Stimulated activated CD8-positive, alpha-beta memory T cell treated with anti-CD3 and anti-CD28 coated beads, Interleukin-7, amount 100 ng/mL, for 1 hour (primary cell): ENCODE results near the gene DCUN1D1.
"Not testable (repeated sequence)": the region's sequence is repeated elsewhere in the genome, so short reads cannot be mapped to it uniquely, and the experiment has no call there.

Experiments used
- DNase-seq, 2 donors: peaks; one replicate each; pipeline ENCODE4 v3.0.0-alpha.2; 2020; ENCODE audit warnings: low read depth in 2 of 2

DCUN1D1 gene

DNA sequence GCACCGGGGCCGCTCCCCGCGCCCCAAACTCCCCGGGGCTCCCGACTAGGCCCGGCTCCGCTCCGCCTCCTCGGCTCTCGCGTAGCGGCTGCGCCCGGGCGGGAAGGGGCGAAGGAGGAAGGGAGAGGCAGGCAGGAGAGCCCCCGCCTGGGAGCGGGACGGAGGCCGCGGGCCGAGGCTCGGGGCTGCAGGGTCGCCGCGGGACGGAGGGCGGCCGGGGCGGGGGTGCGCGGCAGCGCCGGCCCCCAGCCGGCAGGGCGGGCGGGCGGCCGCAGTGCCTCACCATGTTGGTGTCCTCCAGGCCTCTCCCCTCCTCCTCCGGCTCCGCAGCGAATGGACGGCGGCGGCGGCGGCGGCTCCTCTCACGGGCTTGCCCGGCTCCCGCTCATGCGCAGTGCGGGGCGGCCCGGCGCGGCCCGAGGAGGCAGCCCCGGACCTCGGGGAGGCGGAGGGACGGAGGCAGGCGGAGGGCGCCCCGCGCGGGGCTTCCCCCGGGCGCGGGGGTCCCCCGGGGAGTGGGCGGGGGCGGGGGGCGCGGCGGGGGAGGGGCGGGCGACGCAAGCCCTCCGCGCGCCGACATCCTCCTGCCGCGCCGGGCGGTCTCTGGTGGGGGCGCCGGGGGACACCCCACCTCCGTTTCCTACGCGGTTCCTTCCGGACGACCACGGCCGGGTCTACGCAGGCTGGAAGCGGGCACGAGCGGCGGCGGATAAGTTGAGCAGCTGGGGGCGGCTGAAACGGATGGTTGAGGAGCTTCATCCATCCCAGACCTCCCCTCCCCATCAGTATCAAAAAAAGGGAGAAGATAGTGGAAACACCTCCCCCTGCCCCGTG, at the start of gene DCUN1D1:
DCUN1D1 (minus strand) TSS at position 335 of the 834 bp plus-strand sequence; CDS start at position 286, 49 bp downstream.
- peak; percentile 70 to 73 for DNase-seq

- DNase-seq: no peak
Measured at GRCh38 chr3:183028416-183028815, 48.1 kb upstream of the DCUN1D1 start.

DNA sequence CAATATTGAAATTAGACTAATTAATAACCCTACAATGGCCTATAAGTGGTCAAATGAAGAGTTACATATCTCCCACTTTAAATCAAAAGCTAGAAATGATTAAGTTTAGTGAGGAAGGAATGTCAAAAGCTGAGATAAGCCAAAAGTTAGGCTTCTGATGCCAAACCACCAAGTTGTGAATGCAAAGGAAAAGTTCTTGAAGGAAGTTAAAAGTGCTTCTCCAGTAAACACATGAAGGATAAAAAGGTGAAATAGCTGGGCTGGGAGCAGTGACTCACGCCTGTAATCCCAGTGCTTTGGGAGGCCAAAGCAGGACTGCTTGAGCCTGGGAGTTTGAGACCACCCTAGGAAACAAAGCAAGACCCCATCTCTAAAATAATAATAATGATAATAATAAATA, 46.9 kb upstream of the DCUN1D1 start:
- DNase-seq: no peak

DNA sequence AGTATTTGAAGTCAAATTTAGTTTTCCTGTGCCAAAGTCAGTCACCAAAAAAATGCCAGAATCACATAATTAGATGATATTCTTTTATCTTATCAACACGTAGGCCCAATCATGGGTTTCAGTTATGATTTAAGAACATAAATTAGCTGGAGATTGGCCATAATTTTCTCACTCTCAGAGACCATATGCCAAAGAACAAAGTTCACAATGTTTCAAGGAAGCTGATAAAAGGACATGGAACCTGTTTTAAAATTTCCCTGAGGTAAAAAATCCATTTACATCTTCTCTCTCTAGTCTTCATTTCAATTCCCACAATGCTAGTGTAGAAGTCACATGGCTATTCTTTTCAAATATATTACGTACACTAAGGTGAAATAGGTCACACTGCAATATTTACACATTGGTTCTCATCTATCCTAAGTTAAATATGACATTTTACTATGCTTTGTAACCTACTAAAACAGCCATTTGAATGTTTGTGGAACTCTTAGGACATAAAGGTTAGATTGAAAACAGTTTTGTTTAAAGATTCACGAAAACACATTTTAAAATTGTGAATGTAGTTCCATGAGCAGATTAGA, 42.7 kb upstream of the DCUN1D1 start:
- no peak for DNase-seq

DNA sequence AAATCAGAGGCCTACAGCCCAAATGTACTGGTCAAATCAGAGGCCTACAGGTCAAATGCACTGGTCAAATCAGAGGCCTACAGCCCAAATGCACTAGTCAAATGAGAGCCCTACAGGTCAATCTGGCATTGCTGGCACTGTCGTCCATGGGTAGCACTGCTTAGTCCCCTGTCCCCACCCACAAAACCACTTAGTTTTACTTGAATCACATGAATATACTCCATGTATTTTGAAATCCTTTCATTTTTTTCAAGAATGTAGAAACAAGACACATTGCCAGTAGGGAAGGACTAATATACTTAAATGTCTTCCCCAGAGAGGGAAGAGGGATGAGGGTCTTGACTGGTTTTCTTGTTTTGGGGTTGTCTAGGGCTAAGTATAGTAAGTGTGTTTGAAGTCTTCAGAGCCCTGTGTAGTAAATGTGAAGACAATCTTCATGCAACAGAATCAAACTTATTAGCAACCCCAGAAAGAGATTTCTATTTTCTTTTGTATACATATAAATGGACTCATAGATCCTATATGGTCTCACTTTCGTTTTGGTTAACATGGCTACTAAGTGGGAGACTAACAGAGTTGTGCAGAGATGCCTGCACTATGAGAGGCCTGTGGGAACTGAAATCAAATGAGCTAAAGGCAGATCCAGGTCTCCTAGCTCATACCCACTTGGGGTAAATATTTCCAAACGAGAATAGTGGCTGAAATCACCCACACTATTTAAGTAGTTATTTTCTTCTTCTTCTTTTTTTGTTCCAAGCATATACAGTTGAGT, 38.3 kb upstream of the DCUN1D1 start:
- no peak for DNase-seq

GRCh38 chr3:183015185-183015584, 34.8 kb upstream of the DCUN1D1 start:
- no peak for DNase-seq

- DNase-seq: no peak
Measured at GRCh38 chr3:183013856-183014255, 33.5 kb upstream of the DCUN1D1 start.

DNA sequence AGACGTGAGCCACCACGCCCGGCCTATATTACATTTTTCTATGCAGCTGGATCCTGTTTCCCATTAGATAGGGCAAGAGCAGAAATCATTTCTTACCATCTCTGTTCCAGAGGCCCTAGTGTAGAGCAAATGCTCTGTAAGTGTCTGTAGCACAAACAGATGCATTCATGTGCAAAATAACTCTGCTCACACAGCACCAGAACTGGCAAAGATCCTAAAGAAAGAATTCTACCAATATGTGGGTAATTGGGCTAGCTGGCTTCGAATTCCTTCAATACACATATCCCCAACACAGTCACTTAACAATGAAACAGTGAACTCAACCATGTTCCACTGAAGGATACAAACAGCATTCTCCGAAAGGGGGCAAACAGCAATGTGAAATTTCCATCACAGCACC, 32.7 kb upstream of the DCUN1D1 start:
- no peak for DNase-seq

- DNase-seq: no peak
Measured at GRCh38 chr3:183008800-183009199, 28.5 kb upstream of the DCUN1D1 start.

DNA sequence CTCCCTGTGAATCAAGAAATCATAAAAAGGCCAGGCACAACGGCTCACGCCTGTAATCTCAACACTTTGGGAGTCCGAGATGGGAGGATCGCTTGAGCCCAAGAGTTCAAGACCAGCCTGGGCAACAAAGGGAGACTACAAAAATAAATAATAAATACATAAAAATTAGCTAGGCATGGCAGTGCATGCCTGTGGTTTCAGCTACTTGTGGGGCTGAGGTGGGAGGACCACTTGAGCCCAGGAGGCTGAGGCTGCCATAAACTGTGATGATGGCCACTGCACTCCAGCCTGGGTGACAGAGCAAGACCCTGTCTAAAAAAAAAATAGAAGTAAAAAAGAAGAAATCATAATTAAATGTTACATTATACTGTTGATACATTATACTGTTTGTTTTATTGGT, 28.0 kb upstream of the DCUN1D1 start:
- DNase-seq: no peak

DNA sequence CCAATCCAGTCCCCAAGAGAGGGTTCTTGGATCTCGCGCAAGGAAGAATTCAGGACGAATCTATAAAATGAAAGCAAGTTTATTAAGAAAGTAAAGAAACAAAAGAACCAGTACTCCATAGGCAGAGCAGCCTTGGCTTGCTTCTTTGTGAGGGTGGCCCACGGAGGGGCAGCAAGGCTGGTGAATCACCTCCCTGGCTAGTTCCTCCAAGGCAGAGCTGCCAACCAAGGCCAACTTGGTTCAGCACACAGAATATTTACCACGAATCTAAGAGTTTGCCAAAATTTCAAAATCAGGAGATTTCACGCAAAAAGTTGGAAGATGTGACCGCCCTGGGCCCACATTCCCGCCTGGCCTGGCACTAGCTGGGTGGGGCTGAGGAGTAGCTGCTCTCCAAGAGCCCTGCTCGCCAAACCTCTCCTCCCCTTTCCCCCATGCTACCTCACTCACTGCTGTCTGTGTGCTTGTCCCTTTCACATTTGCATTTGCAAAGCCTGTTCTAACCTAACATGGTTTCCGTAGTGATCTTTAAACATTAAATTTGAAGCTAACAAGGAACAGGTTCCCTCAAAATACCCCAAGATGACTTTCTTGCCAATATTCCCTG, 26.2 kb upstream of the DCUN1D1 start:
- no peak for DNase-seq

- DNase-seq: no peak
Measured at GRCh38 chr3:182999767-183000166, 19.4 kb upstream of the DCUN1D1 start.

GRCh38 chr3:182993486-182994201, 13.3 kb upstream of the DCUN1D1 start:
- not testable (repeated sequence) for DNase-seq

DNA sequence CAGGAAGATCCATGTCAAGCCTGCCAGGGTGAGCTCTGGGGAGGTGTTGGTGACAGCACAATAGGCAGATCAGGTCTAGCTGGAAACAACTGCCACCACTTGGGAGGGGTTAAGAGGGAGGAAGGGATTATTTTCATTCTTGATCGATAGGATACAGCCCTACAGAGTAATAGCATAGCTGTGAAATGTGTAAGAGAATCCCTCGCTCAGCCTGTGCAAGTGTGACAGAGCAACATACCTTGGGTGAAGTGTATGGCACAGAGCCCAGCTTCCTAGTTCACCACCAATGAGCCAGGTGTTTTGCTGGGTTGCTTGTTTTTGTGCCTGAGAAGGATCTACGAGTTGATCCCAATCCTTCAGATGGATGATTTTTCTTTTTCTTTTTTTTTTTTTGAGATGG, 9.2 kb upstream of the DCUN1D1 start:
- no peak for DNase-seq

- no peak for DNase-seq
Measured at GRCh38 chr3:182986021-182986420, 5.7 kb upstream of the DCUN1D1 start.

- DNase-seq: no peak
Measured at GRCh38 chr3:182983876-182984275, 3.5 kb upstream of the DCUN1D1 start.

GRCh38 chr3:182981038-182981380, 671 bp upstream of the DCUN1D1 start:
- no peak for DNase-seq

DNA sequence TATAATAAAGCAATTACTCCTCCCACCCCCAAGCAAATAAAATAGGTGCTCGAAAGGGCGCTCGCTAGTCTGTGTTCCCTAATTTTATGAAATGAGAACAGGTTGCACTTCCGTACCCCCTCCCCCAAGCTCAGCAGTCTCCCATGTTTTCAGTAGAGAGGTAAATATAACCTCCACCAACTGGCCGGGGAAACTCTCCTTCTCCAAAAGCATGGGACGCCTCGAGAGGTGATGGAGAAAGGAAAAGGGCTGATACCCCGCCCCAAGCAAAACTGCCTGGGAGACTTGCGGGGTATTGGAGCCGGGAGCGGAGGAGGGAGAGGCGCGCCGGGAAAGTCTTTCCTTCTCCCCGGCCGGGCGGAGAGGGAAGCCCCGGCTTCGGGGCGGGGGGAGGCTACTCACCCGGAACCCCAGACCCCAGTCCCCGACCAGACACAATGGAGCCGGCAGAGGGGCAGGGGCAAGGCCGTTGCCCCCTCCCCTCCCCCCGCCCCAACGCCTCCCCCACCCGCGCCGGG, 605 bp downstream of the DCUN1D1 start:
- no peak for DNase-seq

DNA sequence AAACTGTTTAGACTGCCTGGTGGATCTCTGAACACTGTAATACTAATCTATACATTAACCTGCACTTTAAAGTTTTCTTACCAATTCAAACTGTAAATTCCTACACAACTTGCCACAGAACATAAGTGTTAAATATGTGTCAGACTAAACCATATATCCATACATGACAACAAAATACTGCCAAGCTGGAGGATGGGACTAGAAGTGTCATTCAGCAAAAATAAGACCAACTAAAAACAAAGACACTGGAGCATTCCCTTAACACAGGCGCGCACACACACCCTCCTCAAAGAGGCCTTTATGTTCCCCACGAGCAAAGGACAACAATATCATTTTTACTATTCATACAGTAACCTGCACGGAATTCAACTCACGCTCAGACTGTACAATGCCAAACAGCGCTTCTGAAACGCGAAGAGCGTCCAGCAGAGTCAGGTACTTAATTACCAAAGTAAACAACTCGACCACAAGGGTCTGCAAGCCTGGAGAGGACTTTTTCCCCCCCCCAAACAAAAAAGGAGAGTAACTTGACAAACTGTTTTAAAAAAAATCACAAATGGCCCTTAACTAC, 1.1 kb downstream of the DCUN1D1 start:
- no peak for DNase-seq

DNA sequence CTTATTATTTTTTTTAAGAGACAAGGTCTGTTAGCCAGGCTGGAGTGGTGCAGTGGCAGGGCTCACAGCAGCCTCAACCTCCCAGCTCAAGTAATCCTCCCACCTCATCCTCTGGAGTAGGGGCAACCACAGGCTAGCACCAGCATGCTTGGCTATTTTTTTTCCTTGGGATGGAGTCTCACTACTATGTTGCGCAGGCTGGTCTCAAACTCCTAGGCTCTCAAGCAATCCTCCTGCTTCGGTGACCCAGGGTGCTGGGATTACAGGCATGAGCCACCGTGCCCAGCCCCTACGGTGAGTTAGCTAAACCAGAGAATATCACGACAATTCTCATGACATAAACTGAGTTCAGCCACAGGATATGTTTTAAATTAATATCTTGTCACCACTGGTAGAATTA, 2.0 kb downstream of the DCUN1D1 start:
- DNase-seq: no peak

DNA sequence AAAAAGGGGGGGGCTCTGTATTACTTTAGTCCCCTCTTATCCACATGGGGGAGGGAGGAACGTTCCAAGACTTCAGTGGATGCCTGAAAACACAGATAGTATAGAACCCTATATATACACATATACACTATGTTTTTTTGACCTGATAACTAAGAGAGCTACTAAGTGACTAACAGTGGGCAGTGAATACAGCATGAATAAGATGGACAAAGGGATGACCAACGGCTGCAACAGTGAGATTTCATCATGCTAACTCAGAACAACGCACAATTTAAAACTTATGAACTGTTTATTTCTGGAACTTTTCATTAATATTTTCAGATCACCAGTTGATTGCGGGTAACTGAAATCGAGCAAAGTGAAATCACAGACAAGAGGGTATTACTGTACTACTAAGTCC, 7.3 kb downstream of the DCUN1D1 start:
- DNase-seq: no peak
